22Rv1 (cell line): Measurements from ENCODE around the gene FOCAD.

Experiments
- ZFX ChIP-seq: fragments of 450-650 bp; IDR thresholded peaks from 2 replicates; pipeline ENCODE4 v1.6.1; 2017; ENCODE audit warnings: antibody characterized with exemption, borderline replicate concordance
- TF ChIP-seq, protein P1 (sequence below): fragments of 450-650 bp; IDR thresholded peaks from 2 replicates; pipeline ENCODE4 v1.5.1; 2017; ENCODE audit warnings: mild to moderate bottlenecking

DNA sequence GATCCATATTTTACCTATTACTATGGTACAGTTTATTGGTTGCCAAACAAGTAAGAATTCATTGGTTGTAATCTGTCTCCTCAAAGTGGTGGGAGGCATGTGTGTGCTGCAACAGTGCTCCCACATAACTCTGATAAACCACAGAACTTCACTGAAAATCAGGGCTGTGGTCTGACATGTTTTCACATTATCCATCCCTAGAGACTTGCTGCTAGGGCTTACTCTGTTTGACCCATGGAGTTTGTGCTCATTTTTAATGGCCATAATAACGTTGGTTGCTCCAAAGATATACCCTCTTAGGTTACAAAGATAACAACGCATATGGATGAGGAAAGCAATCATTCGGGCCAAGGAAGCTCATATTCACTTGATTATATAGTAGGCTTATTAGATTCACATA is 310.4 kb downstream of the FOCAD start:
- TF ChIP-seq, protein P1, sequence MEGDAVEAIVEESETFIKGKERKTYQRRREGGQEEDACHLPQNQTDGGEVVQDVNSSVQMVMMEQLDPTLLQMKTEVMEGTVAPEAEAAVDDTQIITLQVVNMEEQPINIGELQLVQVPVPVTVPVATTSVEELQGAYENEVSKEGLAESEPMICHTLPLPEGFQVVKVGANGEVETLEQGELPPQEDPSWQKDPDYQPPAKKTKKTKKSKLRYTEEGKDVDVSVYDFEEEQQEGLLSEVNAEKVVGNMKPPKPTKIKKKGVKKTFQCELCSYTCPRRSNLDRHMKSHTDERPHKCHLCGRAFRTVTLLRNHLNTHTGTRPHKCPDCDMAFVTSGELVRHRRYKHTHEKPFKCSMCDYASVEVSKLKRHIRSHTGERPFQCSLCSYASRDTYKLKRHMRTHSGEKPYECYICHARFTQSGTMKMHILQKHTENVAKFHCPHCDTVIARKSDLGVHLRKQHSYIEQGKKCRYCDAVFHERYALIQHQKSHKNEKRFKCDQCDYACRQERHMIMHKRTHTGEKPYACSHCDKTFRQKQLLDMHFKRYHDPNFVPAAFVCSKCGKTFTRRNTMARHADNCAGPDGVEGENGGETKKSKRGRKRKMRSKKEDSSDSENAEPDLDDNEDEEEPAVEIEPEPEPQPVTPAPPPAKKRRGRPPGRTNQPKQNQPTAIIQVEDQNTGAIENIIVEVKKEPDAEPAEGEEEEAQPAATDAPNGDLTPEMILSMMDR, result no peak
- no peak for TF ChIP-seq ZFX
